Glutamatergic neuron (in vitro differentiated cells): ENCODE data around the gene SULT1A2. TPM values are rescaled to one million over a fixed set of nuclear protein-coding genes. Genes with fewer than 3 reads are reported as not detected.
"Not testable (repeated sequence)": the region's sequence is repeated elsewhere in the genome, so short reads cannot be mapped to it uniquely, and the experiment has no call there.

Source experiments
- DNase-seq: peaks from one replicate; pipeline ENCODE4 v3.0.0; 2022
- H3K27ac Mint-ChIP-seq: one replicate; pipeline ENCODE4 v1.8.0; 2020; ENCODE audit warnings: mild to moderate bottlenecking, mixed read lengths, inconsistent platforms; ENCODE audit not compliant: unreplicated experiment
- H3K27me3 Mint-ChIP-seq: one replicate; pipeline ENCODE4 v1.8.0; 2020; ENCODE audit warnings: mild to moderate bottlenecking, moderate library complexity, mixed read lengths, inconsistent platforms; ENCODE audit not compliant: unreplicated experiment
- H3K36me3 Mint-ChIP-seq: one replicate; pipeline ENCODE4 v1.8.0; 2020; ENCODE audit warnings: mild to moderate bottlenecking, mixed read lengths, inconsistent platforms; ENCODE audit not compliant: unreplicated experiment
- H3K4me1 Mint-ChIP-seq: one replicate; pipeline ENCODE4 v1.8.0; 2020; ENCODE audit warnings: mild to moderate bottlenecking, low read depth, mixed read lengths, inconsistent platforms; ENCODE audit not compliant: unreplicated experiment
- H3K4me3 Mint-ChIP-seq: one replicate; pipeline ENCODE4 v1.8.0; 2020; ENCODE audit warnings: mild to moderate bottlenecking, mixed read lengths, inconsistent platforms; ENCODE audit not compliant: unreplicated experiment
- H3K9me3 Mint-ChIP-seq: one replicate; pipeline ENCODE4 v1.8.0; 2020; ENCODE audit warnings: mild to moderate bottlenecking, moderate library complexity, mixed read lengths, inconsistent platforms; ENCODE audit not compliant: unreplicated experiment
- CTCF ChIP-seq: fragments of 200-600 bp; sonication (generic); IDR thresholded peaks from one replicate; pipeline ENCODE4 v1.5.0; 2021; ENCODE audit not compliant: partially characterized antibody, unreplicated experiment
- total RNA-seq: library from RNA; stranded (reverse); fragmentation: NEBNext Ultra II Directional; extraction: Animal tissue kit (Norgen Biotek cat#: 25700); gene quantifications from one replicate; pipeline ENCODE4 v1.2.1, GENCODE V29; 2021; ENCODE audit not compliant: unreplicated experiment

Gene SULT1A2
- total RNA-seq, 1 donor from 2014 or later: not detected

GRCh38 chr16:28602529-28602928 is 5.7 kb upstream of the SULT1A2 start:
- Mint-ChIP-seq H3K27me3 (peaks cover 2% of the 10 kb centered on the region), H3K4me3 (no peak overlapping the region), H3K27ac (no peak overlapping the region), H3K36me3 (no peaks in the 10 kb centered on the region), H3K4me1 (no peaks in the 10 kb centered on the region), H3K9me3 (peaks cover 2% of the 10 kb centered on the region)
- TF ChIP-seq CTCF: no peak
- DNase-seq: no peak

GRCh38 chr16:28602062-28602461 is 5.2 kb upstream of the SULT1A2 start:
- not testable (repeated sequence) for H3K9me3 Mint-ChIP-seq, DNase-seq, H3K27ac Mint-ChIP-seq, H3K4me3 Mint-ChIP-seq, H3K27me3 Mint-ChIP-seq, H3K36me3 Mint-ChIP-seq, H3K4me1 Mint-ChIP-seq

DNA sequence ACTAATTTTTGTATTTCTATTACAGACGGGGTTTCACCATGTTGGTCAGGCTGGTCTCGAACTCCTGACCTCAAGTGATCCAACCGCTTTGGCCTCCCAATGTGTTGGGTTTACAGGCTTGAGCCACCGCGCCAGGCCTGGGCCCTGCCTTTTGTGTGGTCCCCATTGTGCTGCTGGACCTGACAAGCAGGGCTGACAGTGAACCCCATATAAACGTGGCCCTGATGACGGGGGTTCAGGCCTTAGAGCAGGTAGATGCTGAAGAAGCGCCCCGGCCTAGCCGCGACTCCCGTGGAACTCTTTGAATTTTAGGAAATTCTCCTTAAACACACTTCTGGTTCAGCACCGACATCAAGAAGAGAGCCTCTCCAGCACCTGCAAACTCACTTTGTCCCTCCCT is 4.7 kb upstream of the SULT1A2 start:
- not testable (repeated sequence) for DNase-seq, H3K27ac Mint-ChIP-seq, H3K27me3 Mint-ChIP-seq, H3K9me3 Mint-ChIP-seq, H3K36me3 Mint-ChIP-seq, H3K4me1 Mint-ChIP-seq, H3K4me3 Mint-ChIP-seq

DNA sequence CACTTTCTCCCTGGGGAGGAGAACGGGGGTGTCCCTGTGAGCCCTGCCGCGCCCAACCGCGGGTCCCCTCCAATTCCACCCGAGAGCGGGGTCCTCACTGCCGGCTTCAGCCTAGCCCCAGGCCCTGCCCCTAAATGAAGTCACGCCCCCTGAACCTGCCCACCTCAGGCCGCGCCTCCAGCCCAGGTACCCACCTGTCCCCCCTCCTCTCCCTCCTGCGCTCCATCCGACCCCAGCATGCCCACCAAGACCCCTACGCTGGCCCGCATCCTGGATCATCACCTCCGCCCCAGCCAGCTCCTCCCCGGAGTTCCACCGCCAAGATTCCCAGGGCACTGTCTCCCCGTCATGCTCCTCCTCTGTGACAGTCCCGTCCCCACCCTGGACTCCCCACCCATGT is 4.1 kb upstream of the SULT1A2 start:
- DNase-seq, H3K4me3 Mint-ChIP-seq, H3K36me3 Mint-ChIP-seq, H3K27ac Mint-ChIP-seq, H3K9me3 Mint-ChIP-seq, H3K4me1 Mint-ChIP-seq, H3K27me3 Mint-ChIP-seq: not testable (repeated sequence)

DNA sequence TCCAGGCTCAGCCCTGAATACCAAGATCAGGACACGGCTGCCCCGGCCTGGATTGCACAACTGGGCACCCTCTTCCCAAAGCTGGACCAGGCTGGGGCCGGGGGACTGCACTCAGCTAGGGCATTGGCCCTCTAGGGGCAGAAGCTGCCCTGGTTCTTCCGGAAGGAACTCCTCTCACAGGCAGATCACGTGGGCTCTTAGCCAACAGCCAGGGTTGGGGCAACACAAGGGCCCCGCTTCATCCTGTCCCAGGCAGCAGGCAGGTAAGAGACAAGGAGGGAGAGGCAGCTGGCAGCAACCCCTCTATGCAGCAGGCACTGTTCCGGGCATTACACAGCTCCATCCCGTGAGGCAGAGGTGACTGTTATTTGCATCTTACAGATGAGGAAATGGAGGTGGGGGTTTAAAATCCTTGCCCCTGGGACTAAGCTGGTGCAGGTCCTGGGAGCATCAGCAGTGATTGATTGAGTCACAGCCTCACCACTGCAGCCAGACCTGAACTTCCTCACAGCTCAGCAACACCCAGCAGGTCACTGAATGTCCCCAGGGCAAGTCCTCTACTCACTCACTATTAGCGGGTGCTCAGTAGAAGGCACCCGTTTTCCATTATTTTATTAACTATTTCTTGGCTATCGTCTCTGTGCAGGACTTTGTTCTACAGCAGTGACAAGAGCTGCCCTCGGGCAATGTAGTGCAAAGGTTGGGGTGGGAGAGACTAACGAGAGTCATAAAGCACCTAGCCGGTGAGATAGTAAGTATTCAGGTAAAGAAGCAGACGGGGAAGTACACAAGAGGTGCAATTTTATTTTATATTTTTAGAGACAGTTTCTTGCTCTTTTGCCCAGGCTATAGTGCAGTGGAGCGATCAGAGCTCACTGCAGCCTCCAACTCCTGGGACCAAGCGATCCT is 2.8 kb upstream of the SULT1A2 start:
- H3K9me3 Mint-ChIP-seq, H3K27ac Mint-ChIP-seq, H3K36me3 Mint-ChIP-seq, DNase-seq, H3K27me3 Mint-ChIP-seq, H3K4me1 Mint-ChIP-seq, H3K4me3 Mint-ChIP-seq: not testable (repeated sequence)

- no peak for TF ChIP-seq CTCF
- Mint-ChIP-seq H3K36me3 (no peaks in the 10 kb centered on the region), H3K4me3 (no peak overlapping the region), H3K27ac (no peak overlapping the region), H3K9me3 (peaks cover 2% of the 10 kb centered on the region), H3K27me3 (peaks cover 4% of the 10 kb centered on the region), H3K4me1 (no peaks in the 10 kb centered on the region)
- no peak for DNase-seq
These were observed 927 bp upstream of the SULT1A2 start for GRCh38 chr16:28597692-28598261.

DNA sequence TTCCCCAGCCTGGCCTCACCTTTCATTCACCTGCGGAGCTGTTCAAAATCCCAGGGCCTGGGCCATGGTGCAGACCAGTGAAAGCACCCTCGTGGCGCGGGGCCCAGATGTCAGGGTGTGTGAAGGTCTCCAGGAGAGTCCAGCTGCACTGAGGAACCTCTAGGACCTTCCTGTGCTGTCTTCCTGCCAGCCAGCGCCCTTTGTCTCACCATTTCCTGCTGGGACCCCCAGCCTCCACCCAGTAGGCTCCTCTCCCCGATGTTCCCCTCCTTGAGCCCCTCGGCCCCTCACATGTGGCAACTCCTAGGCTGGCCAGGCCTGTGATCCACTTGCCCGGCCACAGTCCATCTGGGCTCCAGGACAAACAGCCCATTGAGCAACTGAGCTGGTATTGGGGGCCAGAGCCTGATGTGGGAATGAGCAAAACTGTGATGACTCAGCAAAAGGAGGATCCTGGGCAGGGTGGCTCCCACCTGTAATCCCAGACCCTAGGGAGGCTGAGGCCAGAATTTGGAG is 677 bp downstream of the SULT1A2 start:
- peaks cover 6% of the 10 kb centered on the region for H3K27me3 Mint-ChIP-seq
- no peak overlapping the region for H3K4me3 Mint-ChIP-seq
- H3K27ac Mint-ChIP-seq: no peak overlapping the region
- H3K4me1 Mint-ChIP-seq: no peaks in the 10 kb centered on the region
- H3K9me3 Mint-ChIP-seq: peaks cover 2% of the 10 kb centered on the region
- DNase-seq: no peak
- no peak for TF ChIP-seq CTCF
- no peaks in the 10 kb centered on the region for H3K36me3 Mint-ChIP-seq

DNA sequence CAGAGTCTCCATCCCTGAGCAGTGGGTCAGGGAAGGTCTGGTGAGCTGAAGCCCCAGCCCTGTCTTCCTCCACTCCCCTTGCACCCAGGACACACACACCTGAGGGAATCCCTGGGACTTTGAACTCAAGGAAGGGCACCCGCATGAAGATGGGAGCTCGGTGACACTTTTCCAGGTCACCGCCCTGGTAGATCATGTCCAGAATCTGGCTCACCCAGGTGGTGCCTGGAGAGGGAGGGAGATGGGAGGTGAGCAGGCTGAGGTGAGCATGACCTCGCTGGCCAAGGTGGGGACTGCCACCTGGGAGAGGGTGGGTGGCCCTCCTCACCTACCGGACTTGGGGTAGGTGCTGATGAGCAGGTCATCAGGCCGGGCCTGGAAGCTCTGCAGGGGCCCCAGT is 1.4 kb downstream of the SULT1A2 start:
- not testable (repeated sequence) for H3K9me3 Mint-ChIP-seq, H3K27me3 Mint-ChIP-seq, H3K27ac Mint-ChIP-seq, H3K4me3 Mint-ChIP-seq, H3K36me3 Mint-ChIP-seq, H3K4me1 Mint-ChIP-seq, DNase-seq
